K562 (cell line): ENCODE measurements around the gene CUX1. TPM values are rescaled to one million over a fixed set of nuclear protein-coding genes. Genes with fewer than 3 reads are reported as not detected.
A peak's percentile ranks its signal among the peaks of the same experiment; 100 is the strongest.

Experiments used
- ATAC-seq: fragments of 200-7000 bp; cut with Tn5 transposase; 3 replicates; pipeline ENCODE4 v1.9.1; 2020; ENCODE audit warnings: moderate library complexity
- BruUV-seq: library from RNA; stranded (reverse); fragments of 400-500 nt; replicated peaks from 2 replicates; lab custom pipeline; 2021; lab: Mats Ljungman, UMichigan
- CTCF ChIA-PET: fragments of 300-600 bp; formaldehyde crosslinking; extraction: SDS; loops from one replicate; lab custom pipeline; 2021; ENCODE audit warnings: low intra/inter-chr PET ratio; lab: Yijun Ruan, JAX
- POLR2A ChIA-PET: fragments of 300-600, 350-650 bp; sonication (Branson Sonifier 250); formaldehyde crosslinking; extraction: SDS; loops from one replicate; lab custom pipeline; 2021; ENCODE audit warnings: antibody characterized with exemption, inconsistent platforms; lab: Yijun Ruan, JAX
- DNase-seq, 4 experiments: peaks; one replicate each; pipeline versions ENCODE4 v3.0.0 to v3.0.0-alpha.2; 2011 to 2018; ENCODE audit warnings: low spot score in 3 of 4, mixed read lengths in 3 of 4; ENCODE audit errors: extremely low read depth in 1 of 4
- FAIRE-seq: peaks from 2 replicates; lab custom pipeline; 2011; peaks lifted over from hg19 to GRCh38; lab: Jason Lieb, UNC
- H2AFZ ChIP-seq: 2 replicates; pipeline ENCODE4 v1.6.0; 2011; ENCODE audit warnings: low read depth, low read length, control low read depth, inconsistent platforms
- H3K27ac ChIP-seq: fragments of 200-600 bp; 3 replicates; pipeline ENCODE4 v1.8.0; 2011; ENCODE audit warnings: low read depth, mild to moderate bottlenecking, control low read depth, inconsistent platforms, low read length, moderate library complexity, mixed read lengths; ENCODE audit errors: extremely low read depth
- H3K27me3 ChIP-seq, 2 experiments: fragments of 300-600 bp in 1 of 2; 2 replicates in 1 of 2; 3 replicates in 1 of 2; pipeline versions ENCODE4 v1.6.0 to v1.8.0; 2011; ENCODE audit warnings: inconsistent platforms in 2 of 2, low read length in 2 of 2, mild to moderate bottlenecking in 1 of 2, mixed read lengths in 1 of 2, moderate library complexity in 1 of 2; ENCODE audit not compliant: control insufficient read depth in 2 of 2, insufficient read depth in 2 of 2
- H3K36me3 ChIP-seq: fragments of 300-600 bp; 3 replicates; pipeline ENCODE4 v1.8.0; 2011; ENCODE audit warnings: mild to moderate bottlenecking, low read length, inconsistent platforms; ENCODE audit not compliant: control insufficient read depth, insufficient read depth
- H3K4me1 ChIP-seq, 2 experiments: fragments of 200-600 bp in 1 of 2; replicated peaks in 1 of 2; 2 replicates in 1 of 2; 3 replicates in 1 of 2; pipeline versions ENCODE4 v1.5.1 to v1.8.0; 2011; ENCODE audit warnings: inconsistent platforms in 2 of 2, low read length in 2 of 2, mild to moderate bottlenecking in 1 of 2, mixed read lengths in 1 of 2, moderate library complexity in 1 of 2; ENCODE audit not compliant: control insufficient read depth in 2 of 2, insufficient read depth in 2 of 2
- H3K4me2 ChIP-seq: 2 replicates; pipeline ENCODE4 v1.6.1; 2011; ENCODE audit warnings: low read length, control low read depth, inconsistent platforms, mixed read lengths; ENCODE audit not compliant: insufficient read depth
- H3K4me3 ChIP-seq: fragments of 200-600 bp; sonication (generic), shearing (Covaris generic); 2 replicates; pipeline ENCODE4 v1.5.1; 2016; ENCODE audit warnings: control low read depth, inconsistent platforms
- H3K79me2 ChIP-seq: fragments of 200-600 bp; 3 replicates; pipeline ENCODE4 v1.8.0; 2011; ENCODE audit warnings: low read length, inconsistent platforms; ENCODE audit not compliant: control insufficient read depth, insufficient read depth
- H3K9ac ChIP-seq, 2 experiments: 2 replicates each; pipeline versions ENCODE4 v1.6.0 to v1.6.1; 2011; ENCODE audit warnings: low read depth in 2 of 2, low read length in 2 of 2, control low read depth in 1 of 2, inconsistent platforms in 1 of 2, mild to moderate bottlenecking in 1 of 2, mixed read lengths in 1 of 2; ENCODE audit not compliant: insufficient read depth in 1 of 2
- H3K9me1 ChIP-seq: one replicate; pipeline ENCODE4 v1.6.0; 2011; ENCODE audit warnings: inconsistent platforms, mild to moderate bottlenecking, low read length, moderate library complexity; ENCODE audit not compliant: control insufficient read depth, insufficient read depth
- H3K9me3 ChIP-seq: replicated peaks from 2 replicates; pipeline ENCODE4 v1.5.1; 2011; ENCODE audit warnings: low read depth, low read length, inconsistent platforms; ENCODE audit not compliant: control insufficient read depth, insufficient read depth
- H4K20me1 ChIP-seq: replicated peaks from 2 replicates; pipeline ENCODE4 v1.6.1; 2011; ENCODE audit warnings: low read length, inconsistent platforms, mixed read lengths; ENCODE audit not compliant: control insufficient read depth, insufficient read depth
- BRF2 ChIP-seq: IDR thresholded peaks from 3 replicates; pipeline ENCODE4 v1.6.1; 2011; ENCODE audit warnings: borderline replicate concordance, mild to moderate bottlenecking; ENCODE audit not compliant: insufficient read length, insufficient read depth
- MCM2 ChIP-seq: fragments of 450-650 bp; IDR thresholded peaks from 2 replicates; pipeline ENCODE4 v1.6.1; 2017; ENCODE audit warnings: low read depth, mild to moderate bottlenecking
- WGBS: fragments of 100-300 bp; shearing (Covaris generic); methylation state at CpG from one replicate; pipeline ENCODE4 v1.1.6; 2016; ENCODE audit warnings: low coverage, mixed read lengths; ENCODE audit not compliant: insufficient coverage; ENCODE audit errors: missing lambda C conversion rate; 5-methylcytosine and 5-hydroxymethylcytosine counted together
- in situ Hi-C: fragments of 300-500 bp; cut with MboI; formaldehyde crosslinking; loops from 4 replicates; pipeline ENCODE4 v1.15.0; 2018; ENCODE audit warnings: inconsistent platforms, mixed read lengths
- intact Hi-C: fragments of 100-400 bp; cut with micrococcal nuclease; formaldehyde crosslinking; loops from 2 replicates; pipeline ENCODE4 v1.14.2; 2022
- polyA plus RNA-seq, 8 experiments: library from polyadenylated mRNA; depleted of rRNA in 4 of 8; stranded (reverse) in 5 of 8; unstranded in 3 of 8; fragments of >200 nt; fragmentation: Nextera tagmentation in 2 of 8; fragmentation: Illumina TruSeq in 1 of 8; extraction: Ambion mirVana in 2 of 8; extraction: Trizol in 1 of 8; gene quantifications; 2 replicates each; pipeline versions ENCODE4 v1.2.1 to v1.2.3, GENCODE V29; 2011 to 2014; ENCODE audit warnings: inconsistent platforms in 1 of 8, missing spikeins in 1 of 8
- total RNA-seq, 7 experiments: library from RNA; depleted of rRNA in 6 of 7; stranded (reverse); fragments of >200 nt in 6 of 7; fragmentation: Illumina TruSeq in 2 of 7; extraction: Trizol in 2 of 7; gene quantifications; 2 replicates each; pipeline versions ENCODE4 v1.2.1 to v1.2.3, GENCODE V29; 2011 to 2021; ENCODE audit warnings: low replicate concordance in 1 of 7

The CUX1 gene
- total and polyA plus RNA-seq, 9 of the 15 experiments (the other 6 are each of a cell fraction or from before 2014, with no cell fraction given): 3.6 to 55.3 (median 25.2) TPM

- in situ Hi-C loops: no loop called here
- intact Hi-C loops: no loop called here
- H2AFZ ChIP-seq: no peak overlapping the region
- H3K27me3 ChIP-seq: no peaks in the 10 kb centered on the region
- BruUV-seq: no TSS peak
- FAIRE-seq (no peak), ATAC-seq (no peak), DNase-seq (no peak)
- peaks cover 88% of the 10 kb centered on the region for H3K79me2 ChIP-seq
- no peak for TF ChIP-seq MCM2
- TF ChIP-seq BRF2: no peak
- H4K20me1 ChIP-seq: peaks cover 34% of the 10 kb centered on the region
- no peak overlapping the region for H3K4me3 ChIP-seq
- no peak overlapping the region for H3K4me2 ChIP-seq
- ChIA-PET CTCF (interaction anchor here (0.6 kb wide), 1 partner anchor 359 kb away, joined by 3 read pairs; no protein-coding TSS in a partner anchor), POLR2A (interaction anchor here (0.6 to 1.6 kb wide), 4 partner anchors 8 to 36 kb away, joined by 3 to 5 read pairs (median 3); no protein-coding TSS in a partner anchor)
- no peaks in the 10 kb centered on the region for H3K9me3 ChIP-seq
- H3K27ac ChIP-seq: no peak overlapping the region; the same call in 2 of the 3 replicates
- peaks cover 17 to 31% of the 10 kb centered on the region in 2 experiments for H3K4me1 ChIP-seq
- no peaks in the 10 kb centered on the region for H3K9me1 ChIP-seq
- 70% methylated on average over 12 of the region's 12 CpGs for WGBS
- H3K9ac ChIP-seq: peak overlapping the region in 1 of 2 experiments; percentile 54; a peak in 1 of 4 replicates
- peaks cover 11% of the 10 kb centered on the region; the same call in 2 of the 3 replicates for H3K36me3 ChIP-seq
Observed at GRCh38 chr7:101877882-101878591, 60.6 kb downstream of the CUX1 start.
